ENCODE measurements around the gene DYRK3.

DNA sequence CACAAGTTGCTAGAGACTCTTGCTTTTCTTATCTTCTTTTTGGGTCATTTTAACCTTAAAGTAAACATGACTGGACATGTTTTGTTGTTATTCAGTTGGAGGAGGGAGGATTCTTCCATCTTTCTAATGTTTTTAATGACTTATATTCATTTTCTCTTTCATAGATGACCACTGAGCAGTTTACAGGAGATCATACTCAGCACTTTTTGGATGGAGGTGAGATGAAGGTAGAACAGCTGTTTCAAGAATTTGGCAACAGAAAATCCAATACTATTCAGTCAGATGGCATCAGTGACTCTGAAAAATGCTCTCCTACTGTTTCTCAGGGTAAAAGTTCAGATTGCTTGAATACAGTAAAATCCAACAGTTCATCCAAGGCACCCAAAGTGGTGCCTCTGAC is 11.9 kb downstream of the DYRK3 start:
- TF ChIP-seq, protein P1, sequence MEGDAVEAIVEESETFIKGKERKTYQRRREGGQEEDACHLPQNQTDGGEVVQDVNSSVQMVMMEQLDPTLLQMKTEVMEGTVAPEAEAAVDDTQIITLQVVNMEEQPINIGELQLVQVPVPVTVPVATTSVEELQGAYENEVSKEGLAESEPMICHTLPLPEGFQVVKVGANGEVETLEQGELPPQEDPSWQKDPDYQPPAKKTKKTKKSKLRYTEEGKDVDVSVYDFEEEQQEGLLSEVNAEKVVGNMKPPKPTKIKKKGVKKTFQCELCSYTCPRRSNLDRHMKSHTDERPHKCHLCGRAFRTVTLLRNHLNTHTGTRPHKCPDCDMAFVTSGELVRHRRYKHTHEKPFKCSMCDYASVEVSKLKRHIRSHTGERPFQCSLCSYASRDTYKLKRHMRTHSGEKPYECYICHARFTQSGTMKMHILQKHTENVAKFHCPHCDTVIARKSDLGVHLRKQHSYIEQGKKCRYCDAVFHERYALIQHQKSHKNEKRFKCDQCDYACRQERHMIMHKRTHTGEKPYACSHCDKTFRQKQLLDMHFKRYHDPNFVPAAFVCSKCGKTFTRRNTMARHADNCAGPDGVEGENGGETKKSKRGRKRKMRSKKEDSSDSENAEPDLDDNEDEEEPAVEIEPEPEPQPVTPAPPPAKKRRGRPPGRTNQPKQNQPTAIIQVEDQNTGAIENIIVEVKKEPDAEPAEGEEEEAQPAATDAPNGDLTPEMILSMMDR (IDR thresholded peaks at IDR 0.05): no peak
- no peak for TF ChIP-seq POLR2A (IDR thresholded peaks at IDR 0.05)

Measured in vagina (tissue), 2 donors.